ENCODE results near the gene TSKS.

TSKS gene

DNA sequence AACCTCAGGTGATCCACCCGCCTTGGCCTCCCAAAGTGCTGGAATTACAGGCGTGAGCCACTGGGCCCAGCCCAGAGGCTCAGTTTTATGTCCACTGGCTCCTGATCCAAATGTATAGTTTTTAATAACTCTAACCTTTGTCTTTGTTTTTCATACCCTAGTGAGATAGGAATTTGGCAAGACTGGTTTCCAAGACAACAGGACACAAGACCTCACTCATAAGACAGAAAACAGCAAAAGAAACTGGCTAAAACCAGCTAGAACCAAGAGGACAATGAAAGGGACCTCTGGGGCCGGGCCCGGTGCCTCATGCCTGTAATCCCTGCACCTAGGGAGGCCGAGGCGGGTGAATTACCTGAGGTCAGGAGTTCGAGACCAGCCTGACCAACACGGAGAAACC lies 44.6 kb downstream of the TSKS start:
- DNase-seq, result no peak

DNA sequence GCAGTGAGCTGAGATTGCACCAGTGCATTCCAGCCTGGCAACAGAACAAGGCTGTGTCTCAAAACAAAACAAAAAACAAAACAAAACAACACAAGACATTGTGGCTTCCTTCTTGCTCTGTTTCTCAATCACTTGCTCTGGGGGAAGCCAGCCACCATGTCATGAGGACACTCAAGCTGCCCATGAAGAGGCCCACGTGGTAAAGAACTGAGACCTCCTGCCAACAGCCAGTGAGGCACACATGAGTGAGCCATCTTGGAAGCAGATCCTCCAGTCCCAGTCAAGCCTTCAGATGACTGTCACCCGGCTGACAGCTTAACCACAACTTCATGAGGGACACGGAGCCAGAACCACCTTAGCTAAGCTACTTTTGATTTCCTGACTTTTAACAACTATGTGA lies 47.0 kb downstream of the TSKS start:
- no peak for DNase-seq

DNA sequence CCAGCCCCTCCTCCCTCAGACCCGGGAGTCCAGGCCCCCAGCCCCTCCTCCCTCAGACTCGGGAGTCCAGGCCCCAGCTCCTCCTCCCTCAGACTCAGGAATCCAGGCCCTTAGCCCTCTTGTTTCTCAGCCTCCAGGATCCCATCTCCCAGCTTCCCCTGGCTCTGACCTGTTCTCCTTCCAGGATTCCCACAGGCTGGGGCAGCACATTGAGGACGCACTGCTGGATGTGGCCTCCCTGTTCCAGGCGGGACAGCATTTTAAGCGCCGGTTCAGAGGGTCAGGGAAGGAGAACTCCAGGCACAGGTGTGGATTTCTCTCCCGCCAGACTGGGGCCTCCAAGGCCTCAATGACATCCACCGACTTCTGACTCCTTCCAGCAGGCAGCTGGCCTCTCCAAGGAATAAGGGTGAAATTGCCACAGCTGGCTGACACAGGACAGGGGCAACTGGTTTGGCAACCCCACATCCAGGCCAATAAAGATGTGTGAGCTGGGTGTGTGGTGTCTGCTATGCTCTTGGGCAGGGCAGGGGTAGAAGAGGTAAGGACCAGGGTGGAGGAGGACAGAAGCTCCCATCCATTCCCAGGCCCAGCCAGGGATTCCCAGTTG lies 49.8 kb downstream of the TSKS start:
- no peak for DNase-seq

DNA sequence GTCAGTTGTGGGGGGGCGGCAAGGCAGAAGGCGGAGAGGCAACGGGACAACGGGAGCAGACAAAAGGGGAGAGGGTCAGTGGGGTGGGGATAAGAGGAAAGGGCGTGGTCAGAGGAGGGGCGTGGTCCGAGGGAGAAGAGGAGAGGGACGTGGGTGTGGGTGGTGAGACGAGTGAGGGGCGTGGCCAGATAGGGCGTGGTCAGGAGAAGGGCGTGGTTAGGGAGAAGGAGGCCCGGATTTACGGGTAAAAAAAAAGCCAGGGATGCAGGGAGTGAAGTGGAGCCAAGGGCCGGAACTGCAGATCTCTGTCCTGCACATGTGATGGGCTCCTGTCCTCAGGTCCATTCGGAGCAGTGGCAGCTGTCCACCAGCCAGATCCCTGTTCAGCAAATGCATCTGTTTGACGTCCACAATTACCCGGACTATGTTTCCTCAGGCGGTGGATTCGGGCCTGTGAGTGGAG lies 50.7 kb downstream of the TSKS start:
- DNase-seq, result peak in 4 of 56 donors; percentile 0 to 42 (median 6)

DNA sequence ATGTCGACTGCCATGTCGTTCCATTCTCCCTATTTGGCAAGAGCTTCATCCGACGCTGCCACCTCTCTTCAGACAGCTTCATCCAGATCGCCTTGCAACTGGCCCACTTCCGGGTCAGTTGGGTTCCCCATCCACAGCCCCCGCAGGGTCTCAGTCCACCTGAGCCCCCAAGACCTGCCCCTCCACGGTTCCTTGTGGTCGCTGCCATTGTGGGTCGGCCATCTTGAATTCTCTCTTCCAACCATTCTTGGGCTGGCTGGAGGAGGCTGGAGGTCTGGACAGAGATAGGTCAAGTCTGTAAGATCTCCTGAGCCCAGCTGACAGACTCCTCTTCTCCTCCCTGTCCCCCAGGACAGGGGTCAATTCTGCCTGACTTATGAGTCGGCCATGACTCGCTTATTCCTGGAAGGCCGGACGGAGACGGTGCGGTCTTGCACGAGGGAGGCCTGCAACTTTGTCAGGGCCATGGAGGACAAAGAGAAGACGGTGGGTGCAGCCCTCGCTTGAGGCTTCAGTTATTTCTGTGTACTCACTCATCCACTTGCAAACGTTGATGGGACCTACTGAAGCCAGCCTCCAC lies 52.6 kb downstream of the TSKS start:
- DNase-seq, result no peak

DNA sequence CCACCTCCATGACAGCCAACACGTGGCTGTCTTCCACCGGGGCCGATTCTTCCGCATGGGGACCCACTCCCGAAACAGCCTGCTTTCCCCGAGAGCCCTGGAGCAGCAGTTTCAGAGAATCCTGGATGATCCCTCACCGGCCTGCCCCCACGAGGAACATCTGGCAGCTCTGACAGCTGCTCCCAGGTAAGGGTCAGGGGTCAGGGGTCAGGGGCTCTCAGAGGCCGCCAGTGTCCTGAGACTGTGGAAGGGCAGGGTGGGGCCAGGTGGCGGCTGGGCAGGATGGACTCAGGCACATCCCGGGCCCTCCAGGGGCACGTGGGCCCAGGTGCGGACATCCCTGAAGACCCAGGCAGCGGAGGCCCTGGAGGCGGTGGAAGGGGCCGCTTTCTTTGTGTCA lies 57.2 kb downstream of the TSKS start:
- DNase-seq, result no peak

DNA sequence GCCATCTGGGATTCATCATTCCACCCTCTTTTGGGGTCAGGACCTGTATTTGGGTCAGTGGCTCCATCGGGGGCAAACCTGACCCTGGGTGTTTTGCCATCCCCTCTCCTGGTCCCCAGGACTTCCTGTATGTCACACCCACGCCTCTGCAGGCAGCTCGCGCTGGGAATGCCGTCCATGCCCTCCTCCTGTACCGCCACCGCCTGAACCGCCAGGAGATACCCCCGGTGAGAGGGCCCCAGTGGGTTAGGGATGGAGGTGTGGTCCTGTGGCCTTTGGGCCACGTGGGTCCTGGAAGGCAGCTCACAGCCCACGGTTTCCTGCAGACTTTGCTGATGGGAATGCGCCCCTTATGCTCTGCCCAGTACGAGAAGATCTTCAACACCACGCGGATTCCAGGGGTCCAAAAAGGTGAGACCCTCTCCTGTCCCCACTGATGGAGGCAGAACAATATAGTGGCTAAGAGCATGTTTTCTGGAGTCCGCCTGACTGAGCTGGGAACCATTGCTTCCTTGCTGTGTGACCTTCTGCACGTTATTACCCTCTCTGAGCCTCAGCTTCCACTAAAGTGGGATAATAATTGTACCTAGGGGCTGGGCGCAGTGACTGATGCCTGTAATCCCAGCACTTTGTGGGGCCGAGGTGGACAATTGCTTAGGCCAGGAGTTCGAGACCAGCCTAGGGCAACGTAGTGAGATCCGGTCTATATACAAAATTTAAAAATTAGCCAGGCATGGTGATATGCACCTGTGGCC lies 58.0 kb downstream of the TSKS start:
- DNase-seq, result no peak

DNA sequence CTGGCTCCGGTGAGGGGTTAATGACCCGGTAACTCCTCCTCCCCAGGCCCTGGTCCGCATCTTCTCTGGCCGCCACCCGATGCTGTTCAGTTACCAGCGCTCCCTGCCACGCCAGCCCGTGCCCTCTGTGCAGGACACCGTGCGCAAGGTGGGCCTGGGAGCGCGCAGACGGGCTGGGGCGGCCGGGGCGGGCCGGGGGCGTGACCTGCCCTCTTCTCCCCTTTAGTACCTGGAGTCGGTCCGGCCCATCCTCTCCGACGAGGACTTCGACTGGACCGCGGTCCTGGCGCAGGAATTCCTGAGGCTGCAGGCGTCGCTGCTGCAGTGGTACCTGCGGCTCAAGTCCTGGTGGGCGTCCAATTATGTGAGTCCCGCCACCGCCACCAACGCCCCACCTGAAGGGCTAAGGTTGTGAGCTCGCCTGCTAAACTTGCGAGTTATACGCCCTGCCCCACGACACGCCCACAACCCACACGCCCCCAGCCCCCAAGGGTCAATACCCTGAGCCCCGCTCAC lies 61.8 kb downstream of the TSKS start:
- DNase-seq, result no peak

DNA sequence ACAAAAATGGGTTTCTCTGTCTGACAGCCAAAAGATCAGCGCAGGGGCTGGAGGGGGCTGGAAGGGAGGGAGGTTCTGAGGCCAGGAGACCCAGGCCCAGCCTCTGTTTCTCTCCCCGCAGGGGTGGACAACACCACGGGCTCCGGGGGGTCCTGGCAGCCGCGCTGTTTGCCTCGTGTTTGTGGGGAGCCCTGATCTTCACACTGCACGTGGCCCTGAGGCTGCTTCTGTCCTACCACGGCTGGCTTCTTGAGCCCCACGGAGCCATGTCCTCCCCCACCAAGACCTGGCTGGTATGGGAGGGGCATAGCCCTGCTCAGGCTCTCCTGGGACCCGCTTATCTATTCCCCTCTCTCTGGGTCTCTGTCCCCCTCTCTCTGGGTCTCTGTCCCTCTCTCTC lies 62.5 kb downstream of the TSKS start:
- no peak for DNase-seq

DNA sequence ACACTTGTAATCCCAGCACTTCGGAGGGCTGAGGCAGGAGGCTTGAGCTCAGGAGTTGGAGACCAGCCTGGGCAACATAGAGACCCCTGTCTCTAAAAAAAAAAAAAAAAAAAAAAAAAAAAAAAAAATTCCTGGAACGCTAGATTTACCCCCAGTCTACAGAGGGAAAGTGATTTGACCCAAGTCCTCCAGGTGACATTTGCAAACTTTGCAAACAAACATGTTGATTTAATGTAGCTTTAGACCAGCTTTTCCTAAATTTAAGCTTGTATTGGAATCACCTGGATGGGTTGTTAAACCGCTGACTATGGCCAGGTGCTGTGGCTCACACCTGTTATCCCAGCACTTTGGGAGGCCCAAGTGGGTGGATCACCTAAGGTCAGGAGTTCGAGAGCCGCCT lies 63.7 kb downstream of the TSKS start:
- DNase-seq, result no peak

DNA sequence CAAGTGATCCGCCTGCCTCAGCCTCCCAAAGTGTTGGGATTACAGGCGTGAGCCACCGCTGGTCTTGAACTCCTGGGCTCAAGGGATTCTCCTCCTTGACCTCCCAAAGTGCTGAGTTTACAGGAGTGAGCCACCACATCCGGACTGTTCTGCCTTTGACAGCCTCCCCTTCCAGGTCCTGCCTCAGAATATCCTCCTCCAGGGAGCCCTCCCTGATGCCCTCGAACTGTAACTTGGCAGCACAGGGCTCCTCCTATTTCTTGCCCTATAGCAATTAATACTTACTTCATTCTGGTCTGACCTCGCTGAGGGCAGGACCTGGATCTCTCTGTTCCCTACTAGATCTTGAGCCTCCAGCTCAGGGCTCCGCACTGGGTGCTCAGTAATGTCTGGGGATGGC lies 66.2 kb downstream of the TSKS start:
- no peak for DNase-seq

DNA sequence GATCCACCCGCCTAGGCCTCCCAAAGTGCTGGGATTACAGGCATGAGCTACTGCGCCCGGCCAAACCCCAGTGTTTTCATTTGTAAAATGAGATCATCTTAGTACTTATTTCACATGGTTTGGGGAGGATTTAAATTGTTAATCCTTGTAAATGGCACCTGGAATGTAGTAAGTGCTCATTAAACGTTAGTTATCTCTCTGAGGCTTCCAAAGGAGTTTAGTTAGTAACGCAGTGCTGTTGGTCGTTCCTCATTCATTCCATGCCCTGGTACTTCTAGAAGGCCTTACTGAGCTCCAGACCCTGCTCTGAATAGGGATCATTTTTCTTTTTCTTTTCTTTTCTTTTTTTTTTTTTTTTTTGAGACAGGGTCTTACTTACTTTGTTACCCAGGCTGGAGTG lies 67.0 kb downstream of the TSKS start:
- no peak for DNase-seq

DNA sequence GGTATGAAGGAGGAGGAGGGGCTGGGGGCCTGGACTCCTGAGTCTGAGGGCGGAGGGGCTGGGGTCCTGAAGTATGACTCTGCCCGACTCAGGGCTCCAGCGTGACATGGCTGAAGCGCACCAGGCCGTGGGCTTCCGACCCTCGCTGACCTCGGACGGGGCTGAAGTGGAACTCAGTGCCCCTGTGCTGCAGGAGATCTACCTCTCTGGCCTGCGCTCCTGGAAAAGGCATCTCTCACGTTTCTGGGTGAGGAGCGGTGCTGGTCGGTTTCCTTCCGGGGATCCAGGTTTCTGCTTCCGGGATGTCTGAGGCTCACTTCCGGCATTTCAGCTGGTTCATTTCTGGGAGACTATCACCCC lies 71.0 kb downstream of the TSKS start:
- peak in 26 of 56 donors; percentile 9 to 76 (median 29) for DNase-seq

DNA sequence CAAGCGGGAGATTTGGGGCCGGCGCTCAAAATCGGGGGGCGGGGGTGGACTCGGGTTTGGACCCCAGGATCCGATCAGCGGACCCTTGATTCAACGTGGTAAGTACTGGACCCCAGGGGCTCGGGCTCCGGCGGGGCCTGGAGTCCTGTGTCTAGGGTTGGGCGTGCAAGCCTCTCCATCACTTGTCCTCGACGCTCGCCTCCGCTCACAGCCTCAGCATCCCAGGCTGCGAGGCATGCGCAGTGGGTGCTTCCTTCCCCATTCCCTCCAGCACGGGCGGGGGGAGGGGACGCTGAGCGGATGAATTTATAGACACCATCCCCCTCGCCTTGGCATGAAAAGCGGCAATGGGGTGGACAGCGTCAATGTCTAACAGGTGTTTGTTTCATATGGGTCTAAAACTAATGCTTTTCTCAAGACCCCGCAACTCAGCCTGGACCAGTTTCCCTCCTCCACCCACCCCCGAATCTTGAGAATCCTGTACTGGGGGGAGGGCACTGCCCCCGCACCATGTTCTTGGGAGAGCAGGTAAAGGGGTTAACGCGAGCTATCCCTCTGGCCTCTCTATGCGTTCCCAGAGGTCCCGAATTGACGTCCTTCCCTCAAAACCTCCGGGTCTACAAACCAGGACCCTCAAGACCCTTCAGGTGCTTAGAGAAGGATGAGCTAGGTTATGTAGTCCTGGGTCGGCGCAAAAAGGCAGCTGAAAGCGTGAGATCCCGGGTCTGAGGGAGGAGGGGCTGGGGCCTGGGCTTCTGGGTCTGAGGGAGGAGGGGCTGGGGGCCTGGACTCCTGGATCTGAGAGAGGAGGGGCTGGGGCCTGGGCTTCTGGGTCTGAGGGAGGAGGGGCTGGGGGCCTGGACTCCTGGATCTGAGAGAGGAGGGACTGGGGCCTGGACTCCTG lies 71.6 kb downstream of the TSKS start:
- DNase-seq, result peak in 54 of 56 donors; percentile 14 to 88 (median 69)

DNA sequence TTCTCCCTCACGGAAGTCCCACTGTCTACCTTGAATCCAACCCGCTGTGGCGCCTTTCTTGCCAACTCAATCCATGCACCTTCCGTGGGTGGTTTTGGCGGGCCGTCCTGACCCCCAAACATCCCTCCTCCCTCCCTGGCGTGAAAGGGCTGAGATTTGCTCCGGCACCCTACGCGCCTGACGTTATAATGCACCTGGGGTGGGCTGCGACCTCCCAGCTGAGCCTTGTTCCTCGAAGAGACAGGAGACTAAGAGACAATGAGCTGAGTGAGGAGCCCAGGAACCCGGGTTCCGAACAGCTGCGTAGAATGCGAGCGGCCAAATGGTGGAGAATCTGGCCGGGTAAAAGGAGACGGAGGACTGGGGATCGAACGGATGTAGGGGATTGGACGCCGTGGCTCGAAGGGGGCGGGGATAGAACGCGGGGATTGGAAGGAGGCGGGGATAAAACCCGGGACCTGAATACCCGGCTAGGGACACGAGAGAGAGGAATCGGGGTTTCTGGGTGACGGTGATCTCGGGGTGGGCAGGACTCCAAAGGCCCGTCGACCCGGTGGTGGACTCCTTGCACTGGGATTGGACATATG lies 72.4 kb downstream of the TSKS start, which contains the start of gene CPT1C:
TSS of gene CPT1C (plus strand) at position 461 of the 587 bp plus-strand sequence. CDS start 1,137 bp downstream, outside the sequence.
- peak in 55 of 56 donors; percentile 40 to 94 (median 80) for DNase-seq

DNA sequence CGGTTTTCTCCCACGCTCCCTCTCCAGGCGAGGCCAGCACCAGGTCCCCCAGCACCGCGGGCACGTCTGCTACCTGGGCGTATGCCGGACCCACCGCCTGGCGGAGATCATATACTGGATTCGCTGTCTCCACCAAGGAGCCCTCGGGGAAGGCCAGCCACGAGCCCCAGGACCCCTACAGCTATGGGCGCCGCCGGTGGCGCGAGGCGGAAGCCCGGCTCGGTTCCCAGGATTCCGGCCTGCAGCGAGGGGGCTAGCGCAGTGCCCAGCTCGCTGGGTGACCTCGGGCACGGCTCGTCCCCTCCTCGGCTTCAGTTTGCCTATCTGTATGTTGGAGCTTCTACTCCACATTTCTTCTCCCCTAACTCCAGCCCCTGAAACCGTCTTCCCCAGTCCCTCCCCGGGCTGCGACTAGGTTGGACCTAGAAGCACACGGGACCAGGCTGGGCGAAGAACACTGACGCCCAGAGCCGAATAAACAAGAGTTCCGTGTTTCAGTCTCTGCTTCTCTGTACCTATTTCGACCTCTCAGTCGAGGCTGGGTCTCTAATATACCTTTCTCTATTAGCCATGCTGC lies 72.9 kb downstream of the TSKS start:
- peak in 5 of 56 donors; percentile 17 to 51 (median 39) for DNase-seq
